GM11168 (cell line): Measurements from ENCODE around the gene SMG6.

Experiments
- in situ Hi-C: fragments of 300-500 bp; cut with MboI; formaldehyde crosslinking; loops from one replicate; pipeline ENCODE4 v1.12.0; 2022; ENCODE audit warnings: low sequenced_read_pairs; ENCODE audit not compliant: unreplicated experiment

Gene SMG6

DNA sequence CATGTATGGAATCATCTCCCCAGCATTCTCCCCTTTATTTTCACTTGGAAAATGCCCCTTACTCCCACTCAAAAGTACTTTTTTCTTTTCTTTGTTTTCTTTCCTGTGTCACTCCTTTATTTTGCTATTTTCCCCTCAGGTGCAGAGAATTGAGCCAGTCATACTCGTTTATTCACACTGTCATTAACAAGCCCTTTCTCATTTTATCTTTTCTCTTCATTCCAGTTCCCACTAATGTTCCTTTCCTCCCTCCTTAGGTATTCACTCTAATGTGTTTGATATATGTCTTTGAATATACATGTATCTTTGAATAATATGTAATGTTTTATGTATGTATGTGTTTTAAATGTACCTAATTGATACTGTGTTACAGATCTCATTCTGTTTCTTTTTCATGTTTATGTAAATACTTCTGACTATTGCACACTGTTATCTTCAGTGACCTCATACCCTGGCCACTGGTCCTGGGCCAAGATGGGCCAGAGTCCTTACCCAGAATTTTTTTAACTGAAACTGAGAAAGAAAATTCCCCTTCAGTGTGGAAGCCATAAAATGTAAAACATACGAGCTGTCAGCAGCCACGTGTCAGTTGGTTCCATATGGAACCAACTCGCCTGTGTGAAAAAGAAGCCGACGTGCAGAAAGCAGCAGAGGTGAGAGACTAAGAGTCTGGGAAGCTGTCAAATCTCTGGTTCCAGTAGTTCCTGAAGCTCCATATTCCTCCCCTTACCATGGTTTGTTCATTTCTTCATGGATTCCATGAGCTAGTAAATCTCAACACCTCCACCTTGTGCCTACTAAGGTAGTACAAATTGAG lies 6.0 kb upstream of the SMG6 start:
- in situ Hi-C loops: no loop called here

DNA sequence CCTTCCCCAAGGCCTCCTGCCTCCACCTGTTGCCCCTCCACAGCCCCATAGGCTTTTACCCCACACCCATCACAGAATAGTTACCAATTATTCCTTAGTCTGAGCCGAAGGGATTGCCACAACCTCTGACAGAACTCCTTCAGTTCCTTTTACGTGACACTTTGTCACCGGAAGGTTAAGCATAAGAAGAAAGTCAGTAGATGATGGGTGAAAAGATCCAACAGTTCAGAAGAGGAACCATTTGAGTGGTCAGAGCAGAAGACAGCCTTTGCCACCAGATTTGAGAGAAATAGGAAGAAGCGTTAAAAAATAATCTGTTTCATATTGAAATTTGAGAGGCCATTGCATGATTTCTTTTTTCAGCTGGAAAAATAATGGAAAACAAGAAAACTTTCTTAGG lies 1.3 kb upstream of the SMG6 start:
- in situ Hi-C loops: no loop called here

DNA sequence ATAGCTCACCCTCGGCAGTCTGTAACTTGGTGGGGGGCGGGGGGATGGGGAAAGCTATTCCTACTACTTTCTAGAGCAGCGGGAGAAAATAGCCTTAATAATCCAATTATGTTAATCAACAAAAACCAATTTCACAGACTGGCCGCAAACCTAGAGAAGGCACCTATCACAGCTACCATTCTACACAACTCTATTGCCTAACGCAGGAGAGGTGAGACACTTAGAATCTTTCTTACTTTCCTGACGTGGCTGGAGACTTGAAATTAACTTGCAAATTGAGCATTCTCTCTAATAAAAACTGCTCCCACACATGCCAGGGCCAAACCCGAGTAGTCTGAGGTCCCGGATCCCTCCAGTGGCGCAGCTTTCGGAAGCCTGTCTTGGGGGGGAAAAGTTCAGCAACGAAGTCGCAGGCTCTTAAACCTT lies 794 bp downstream of the SMG6 start:
- in situ Hi-C loops: no loop called here

DNA sequence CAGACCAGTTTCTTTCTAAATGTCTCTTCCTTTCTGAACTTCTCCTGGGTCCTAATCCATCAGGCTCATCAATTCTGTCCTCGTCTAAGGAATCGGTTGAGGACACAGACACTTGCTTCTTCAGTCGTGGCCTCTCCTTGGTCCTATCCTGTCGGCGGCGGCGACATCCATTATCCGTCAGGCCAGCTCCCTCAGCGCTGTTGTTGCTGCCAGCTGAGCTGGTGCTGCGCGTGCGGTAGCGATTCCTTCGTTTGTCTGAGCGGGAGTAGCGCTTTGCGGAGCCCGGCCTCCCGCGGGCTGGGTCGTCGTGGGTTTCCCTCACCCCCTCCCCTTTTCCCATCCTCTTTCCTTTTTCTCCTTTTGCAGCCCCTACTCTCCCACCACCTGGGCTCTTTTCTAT lies 3.8 kb downstream of the SMG6 start:
- in situ Hi-C loops: loop anchor here (25.0 kb wide), 1 partner anchor 412 kb away; no protein-coding TSS in a partner anchor

DNA sequence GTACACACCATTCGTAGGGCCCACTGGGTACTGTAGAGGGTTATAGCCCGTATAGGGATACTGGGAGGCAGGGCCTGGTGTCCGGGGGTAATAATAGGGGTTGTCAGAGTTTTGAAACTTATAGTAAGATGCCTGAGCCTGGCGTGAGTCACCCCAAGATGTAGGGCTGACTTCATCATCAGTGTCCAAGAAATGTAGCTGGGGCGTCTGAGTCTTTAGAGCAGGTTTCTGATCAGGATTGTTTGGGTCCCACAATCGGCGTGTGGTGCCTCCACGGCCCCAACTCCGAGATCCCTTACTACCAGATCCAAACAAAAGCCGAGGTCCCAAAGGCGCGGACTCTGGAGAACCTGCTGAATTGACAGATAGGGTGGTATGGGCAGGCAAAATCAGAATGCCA lies 4.4 kb downstream of the SMG6 start:
- in situ Hi-C loops: loop anchor here (25.0 kb wide), 1 partner anchor 412 kb away; no protein-coding TSS in a partner anchor

DNA sequence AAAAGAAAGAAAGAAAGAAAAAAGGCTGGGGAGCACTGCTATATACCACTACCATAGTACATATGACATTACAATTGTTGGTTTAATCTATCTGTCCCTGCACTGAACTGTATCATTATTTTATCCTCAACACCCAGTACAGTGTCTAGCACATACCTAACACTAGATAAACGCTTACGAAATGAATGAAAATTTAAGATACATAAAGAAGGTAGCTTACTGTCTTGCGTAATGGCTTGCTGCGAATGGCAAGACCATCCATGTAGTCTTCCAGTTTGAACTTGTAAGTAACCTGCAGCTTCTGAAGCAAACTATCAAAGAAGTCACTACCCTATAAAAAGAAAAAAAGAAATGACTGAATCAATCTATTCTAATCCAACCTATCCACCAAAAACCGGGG lies 6.6 kb downstream of the SMG6 start:
- in situ Hi-C loops: loop anchor here (25.0 kb wide), 1 partner anchor 410 kb away; no protein-coding TSS in a partner anchor

DNA sequence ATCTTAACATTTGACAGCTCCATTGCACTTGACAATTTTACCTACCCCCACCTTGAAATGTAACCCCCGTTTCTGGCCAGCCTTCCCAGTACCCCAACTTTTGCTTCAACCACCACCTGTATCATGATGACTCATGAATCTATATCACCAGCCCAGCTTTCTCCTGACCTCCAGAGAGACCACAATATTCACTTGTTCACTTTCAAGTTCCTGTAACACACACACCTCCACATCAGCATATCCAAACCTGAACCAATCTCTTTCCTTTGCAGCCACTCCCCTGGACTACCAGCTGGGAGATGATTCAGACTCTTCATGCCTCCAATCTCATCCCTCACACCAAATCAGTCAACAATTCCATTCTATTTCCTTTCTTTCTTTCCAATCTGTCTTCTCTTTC lies 8.0 kb downstream of the SMG6 start:
- in situ Hi-C loops: loop anchor here (25.0 kb wide), 1 partner anchor 408 kb away; no protein-coding TSS in a partner anchor

DNA sequence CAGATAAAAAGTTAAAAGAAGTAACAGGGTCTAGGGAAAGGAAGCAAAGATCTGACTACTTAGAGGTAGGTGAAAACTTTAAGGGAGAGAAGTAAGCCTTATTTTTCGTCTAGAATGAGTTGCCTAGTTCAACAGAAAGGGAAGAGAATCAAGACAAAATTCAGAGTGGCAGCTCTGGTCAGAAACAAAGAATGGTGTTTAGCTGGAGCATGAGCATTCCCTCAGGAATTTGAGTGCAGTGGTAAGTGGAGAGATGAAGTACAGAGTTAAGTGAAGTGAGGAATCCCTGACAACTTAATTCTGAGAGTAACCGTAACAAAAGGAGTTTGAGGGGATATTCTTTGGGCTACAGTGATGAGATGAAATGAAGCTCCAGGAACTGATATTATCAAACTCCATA lies 11.5 kb downstream of the SMG6 start:
- in situ Hi-C loops: loop anchor here (25.0 kb wide), 1 partner anchor 405 kb away; no protein-coding TSS in a partner anchor

DNA sequence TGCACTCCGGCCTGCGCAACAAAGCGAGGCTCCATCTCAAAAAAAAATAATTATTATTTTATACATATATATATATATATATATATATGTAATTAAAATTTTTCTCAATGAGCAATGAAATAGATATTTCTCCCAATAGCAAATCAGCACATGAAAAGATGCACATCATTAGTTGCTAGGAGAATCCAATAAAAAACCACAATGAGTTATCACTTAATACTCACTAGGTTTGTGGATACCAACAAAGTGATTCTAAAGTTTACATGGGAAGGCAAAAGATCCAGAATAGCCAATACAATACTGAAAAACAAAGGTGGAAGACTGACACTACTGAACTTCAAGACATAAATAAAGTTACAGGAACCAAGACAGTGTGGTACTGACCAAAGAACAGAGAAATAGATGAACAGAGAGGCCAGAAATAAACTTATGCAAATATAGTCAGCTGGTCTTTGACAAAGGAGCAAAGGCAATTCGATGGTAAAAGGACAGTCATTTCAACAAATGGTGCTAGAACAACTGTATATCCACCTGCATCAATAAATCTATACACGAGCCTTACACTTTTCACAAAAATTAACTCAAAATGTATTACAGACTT lies 13.6 kb downstream of the SMG6 start:
- in situ Hi-C loops: loop anchor here (25.0 kb wide), 1 partner anchor 403 kb away; no protein-coding TSS in a partner anchor

DNA sequence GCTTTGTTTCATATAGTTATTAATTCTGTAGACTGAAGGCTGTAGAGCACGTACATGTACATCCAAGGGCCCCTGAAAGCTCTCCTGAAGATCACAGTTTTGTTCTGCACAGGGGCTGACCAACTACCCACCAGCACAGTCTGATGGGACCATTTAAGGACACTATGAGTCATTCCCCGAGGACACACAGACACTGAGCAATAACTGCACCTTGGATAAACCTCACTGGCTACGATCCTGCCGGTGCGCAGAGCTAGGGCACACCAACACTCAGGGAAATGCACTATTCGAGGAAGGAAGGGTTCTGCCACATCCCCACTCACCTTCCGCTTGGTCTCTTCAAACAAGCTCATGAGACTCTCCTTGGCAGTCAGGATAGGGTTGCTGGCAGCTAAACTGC lies 20.3 kb downstream of the SMG6 start:
- in situ Hi-C loops: loop anchor here (25.0 kb wide), 1 partner anchor 396 kb away; no protein-coding TSS in a partner anchor

DNA sequence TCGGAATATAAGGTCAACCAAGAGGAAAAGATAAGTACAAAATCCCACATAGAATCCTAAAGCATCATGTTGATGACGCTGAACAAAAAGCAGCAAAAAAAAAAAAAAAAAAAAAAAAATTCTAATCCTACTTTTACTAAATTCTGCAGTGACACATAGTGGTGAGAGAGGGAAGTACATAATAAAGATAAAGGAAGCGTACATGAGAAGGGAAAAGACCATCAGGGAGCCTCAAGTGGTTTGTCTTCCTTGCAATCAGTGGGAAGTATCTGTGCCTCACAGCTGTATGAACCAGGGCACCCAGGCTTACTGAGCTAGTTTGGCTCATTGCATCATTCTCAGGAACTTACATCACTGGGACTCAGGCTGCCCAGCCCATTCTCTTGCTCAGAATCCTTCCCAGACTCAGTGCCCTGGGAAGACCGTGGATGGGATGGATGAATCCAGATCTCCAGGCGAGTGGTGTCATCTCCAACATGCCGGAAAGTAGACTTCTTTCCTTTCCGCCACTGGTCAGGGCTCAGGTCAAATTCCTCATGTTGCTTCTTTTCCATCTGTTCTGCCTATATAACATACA lies 21.2 kb downstream of the SMG6 start:
- in situ Hi-C loops: loop anchor here (25.0 kb wide), 1 partner anchor 395 kb away; no protein-coding TSS in a partner anchor

DNA sequence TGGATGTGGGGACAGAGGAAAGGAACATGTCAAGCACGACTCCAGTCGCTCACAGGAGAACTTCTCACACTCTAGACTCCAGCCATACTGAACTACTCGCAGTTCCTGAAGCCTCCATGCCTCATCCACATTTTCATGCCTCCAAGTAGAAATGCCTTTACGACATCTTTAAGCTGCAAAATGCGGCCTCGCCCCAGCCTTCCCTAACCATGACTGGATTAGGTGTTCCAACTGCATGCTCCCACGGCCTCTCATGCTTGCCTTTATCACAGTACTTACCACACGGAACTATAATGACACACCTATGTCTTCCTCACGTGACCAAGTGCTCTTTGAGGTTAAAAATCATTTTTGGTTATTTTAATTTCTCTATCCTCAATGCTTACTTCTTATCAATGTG lies 23.9 kb downstream of the SMG6 start:
- in situ Hi-C loops: loop anchor here (25.0 kb wide), 1 partner anchor 392 kb away; no protein-coding TSS in a partner anchor

DNA sequence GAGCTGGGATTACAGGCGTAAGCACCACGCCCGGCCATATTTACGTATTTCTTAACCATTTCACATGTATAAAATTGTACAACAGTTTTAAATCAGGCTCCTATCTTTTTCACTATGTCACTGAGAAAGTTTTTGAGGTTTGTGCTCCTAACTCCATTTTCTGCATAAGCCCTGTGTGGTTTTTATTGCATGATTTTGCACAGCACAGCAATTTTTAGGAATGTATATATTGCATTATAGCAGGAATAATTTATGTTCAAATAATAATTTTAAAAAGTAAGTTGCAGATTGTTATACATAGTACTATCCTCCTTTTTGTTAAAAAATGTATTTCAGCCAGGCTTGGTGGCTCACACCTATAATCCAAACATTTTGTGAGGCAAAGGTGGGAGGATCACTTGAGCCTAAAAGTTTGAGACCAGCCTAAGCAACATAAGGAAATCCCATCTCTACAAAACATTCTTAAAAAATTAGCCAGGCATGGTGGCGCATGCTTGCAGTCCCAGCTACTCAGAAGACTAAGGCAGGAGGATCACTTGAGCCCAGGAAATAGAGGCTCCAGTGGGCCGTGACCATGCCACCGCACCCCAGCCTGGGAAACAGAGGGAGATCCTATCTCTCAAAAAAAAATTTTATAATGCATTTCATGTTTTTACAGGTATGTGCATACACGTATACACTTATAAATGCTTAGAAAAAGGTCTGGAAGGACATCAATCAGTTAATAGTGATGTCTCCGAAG lies 26.0 kb downstream of the SMG6 start:
- in situ Hi-C loops: loop anchor here (25.0 kb wide), 1 partner anchor 390 kb away; no protein-coding TSS in a partner anchor

DNA sequence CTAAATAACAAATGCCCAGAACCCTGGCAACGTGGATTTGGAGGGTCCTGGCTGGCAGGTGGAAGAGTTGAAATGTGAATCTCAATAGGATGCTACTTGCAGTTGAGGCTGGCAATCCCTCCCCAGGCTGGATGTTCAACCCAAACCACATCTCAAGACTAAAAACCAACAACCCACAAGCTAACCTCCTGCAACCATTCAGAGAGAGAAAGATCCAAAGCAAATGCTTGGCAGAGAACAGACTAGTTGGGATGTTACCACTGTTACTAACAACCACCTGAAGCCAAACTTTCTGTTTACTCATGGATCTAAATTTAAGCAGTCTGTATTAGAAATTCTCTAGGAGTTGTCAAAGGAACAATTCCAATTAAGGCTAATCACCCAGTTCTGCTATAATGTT lies 27.9 kb downstream of the SMG6 start:
- in situ Hi-C loops: loop anchor here (25.0 kb wide), 1 partner anchor 388 kb away; no protein-coding TSS in a partner anchor

DNA sequence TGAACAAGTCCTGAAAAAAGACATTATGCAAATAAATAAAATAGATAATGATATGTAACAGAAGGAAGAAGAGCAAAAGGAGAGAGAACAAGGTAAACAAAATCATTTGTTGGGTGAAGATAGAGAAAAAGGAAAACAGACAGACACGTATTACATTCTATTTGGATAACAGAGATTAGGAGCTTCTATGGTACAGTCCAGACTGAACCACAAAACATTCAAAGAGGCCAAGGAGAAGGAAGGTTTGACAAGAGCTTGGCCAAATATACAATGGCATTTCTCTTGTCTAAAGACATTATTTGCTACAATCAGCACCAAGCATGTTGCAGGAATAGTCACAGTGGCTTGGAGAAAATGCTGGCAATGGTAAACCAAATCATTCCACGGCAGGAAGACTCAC lies 29.2 kb downstream of the SMG6 start:
- in situ Hi-C loops: no loop called here

DNA sequence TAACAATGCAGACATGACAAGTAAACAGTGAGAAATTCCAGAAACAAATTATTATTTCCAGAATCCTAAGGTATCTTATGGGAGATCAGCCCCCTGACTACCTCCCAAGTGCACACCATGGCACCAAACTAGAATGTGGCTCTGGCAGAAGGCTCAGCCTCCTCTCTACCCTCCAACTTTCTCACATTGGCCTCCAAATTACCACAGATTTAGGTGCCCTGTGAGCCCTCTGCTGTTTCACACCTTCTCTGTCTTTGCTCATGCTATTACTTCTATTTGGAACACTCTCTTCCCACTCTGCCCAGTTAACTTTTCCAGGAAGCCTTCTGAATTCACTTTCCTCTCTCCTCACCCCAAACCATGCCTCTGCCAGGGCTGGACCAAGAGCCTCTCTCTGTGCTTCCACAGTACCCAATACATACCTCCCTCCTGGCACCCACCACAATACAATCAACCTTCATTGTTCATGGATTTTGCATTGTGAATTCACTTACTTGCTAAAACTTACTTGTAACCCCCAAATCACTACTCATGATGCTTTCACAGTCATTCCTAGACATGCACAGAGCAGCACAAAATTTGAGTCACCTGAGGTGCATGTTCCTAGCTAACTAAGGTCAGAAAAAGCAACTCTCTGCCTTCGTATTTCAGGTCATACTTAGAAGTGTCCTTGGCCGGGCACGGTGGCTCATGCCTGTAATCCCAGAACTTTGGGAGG lies 31.4 kb downstream of the SMG6 start:
- in situ Hi-C loops: no loop called here

DNA sequence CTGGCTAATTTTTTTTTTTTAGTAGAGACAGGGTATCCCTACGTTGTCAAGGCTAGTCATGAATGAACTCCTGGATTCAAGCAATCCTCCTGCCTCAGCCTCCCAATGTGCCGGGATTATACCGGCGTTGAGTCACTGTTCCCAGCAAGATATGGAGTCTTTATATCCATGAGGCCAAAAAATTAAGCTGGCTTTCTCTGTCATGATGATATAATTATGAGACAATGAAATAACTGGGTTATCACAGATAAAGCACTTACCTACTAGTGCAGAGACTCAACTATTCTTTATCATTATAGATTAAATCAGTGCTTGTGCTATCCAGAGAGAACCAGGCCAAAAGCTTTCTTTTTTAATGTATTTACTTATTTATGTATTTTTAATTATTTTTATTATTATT lies 36.2 kb downstream of the SMG6 start:
- in situ Hi-C loops: no loop called here

DNA sequence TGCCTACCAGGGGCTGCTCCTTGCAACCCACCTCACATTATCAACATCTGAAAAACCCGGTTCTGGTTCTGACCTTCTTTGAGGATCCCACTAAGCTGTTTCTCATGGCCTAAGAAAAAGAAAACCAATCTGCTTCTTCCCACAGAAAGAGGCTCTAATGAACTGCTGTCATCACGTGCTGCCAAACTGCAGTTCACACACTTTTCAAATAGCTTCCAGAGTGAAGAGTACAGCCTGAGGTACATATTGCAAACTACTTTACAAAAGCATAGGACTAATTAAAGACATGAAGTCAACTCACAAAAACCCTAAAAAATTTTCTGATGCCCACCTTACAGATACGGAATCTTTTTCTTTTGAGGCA lies 36.7 kb downstream of the SMG6 start:
- in situ Hi-C loops: no loop called here

DNA sequence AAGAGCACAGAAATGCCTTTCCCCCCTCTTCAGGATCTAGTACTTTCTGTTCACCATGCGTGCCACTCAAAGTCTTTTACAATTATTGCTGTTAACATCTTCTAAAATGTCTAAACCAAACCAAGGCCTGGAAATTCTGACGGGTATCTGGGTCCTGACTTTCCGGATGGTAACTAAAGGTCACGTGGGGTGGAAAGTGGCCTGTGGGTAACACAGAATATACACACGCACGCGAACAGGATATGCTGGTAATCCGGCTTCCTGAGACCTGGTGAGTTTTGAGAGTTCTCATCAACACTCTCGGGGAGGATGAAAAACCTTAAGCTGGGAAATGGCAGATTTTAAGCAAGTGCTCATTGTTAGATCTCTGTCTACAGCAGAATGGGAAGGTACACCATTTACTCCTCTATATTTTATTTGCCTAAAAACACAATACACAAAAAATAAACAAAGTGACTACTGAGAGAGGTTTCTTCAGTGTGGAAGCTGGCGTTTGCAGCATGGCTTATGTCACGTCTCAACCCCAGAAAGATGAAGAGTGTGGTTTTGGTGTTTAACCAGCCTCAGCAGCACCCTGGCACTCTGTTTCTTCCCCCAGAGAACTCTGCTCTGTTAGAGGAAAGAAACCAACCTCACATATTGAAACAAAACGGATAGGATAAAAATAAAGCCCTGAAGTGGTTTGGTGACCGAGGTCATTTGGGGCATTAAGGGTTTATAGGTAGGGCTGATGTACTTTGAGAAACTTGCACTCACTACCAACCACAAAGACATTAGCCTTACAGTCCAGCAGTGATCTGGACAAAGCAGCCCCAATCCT lies 37.3 kb downstream of the SMG6 start:
- in situ Hi-C loops: no loop called here
